Stimulated activated CD4-positive, alpha-beta T cell treated with anti-CD3 and anti-CD28 coated beads, Interleukin-15, amount 100 ng/mL, for 24 hours (primary cell): ENCODE results near the gene ME2.
"Not testable (repeated sequence)": the region's sequence is repeated elsewhere in the genome, so short reads cannot be mapped to it uniquely, and the experiment has no call there.

Experiments
- DNase-seq: peaks from one replicate; pipeline ENCODE4 v3.0.0-alpha.2; 2020

Gene ME2

GRCh38 chr18:50981381-50981780 lies 102.5 kb downstream of the ME2 start:
- no peak for DNase-seq

GRCh38 chr18:50982086-50982801 lies 103.3 kb downstream of the ME2 start:
- DNase-seq = no peak

- DNase-seq = no peak
Measured at GRCh38 chr18:50982802-50983179, 103.9 kb downstream of the ME2 start.

GRCh38 chr18:50986360-50987087 lies 107.6 kb downstream of the ME2 start:
- DNase-seq = no peak

GRCh38 chr18:50987261-50987660 lies 108.3 kb downstream of the ME2 start:
- DNase-seq = no peak

GRCh38 chr18:50989711-50990110 lies 110.8 kb downstream of the ME2 start:
- no peak for DNase-seq

GRCh38 chr18:50992351-50992762 lies 113.4 kb downstream of the ME2 start:
- DNase-seq = no peak

- DNase-seq = no peak
Measured at GRCh38 chr18:50994031-50994430, 115.1 kb downstream of the ME2 start.

- DNase-seq = not testable (repeated sequence)
Measured at GRCh38 chr18:51003174-51003573, 124.3 kb downstream of the ME2 start.
